H1 (cell line): ENCODE measurements around the gene CHD3. TPM values are rescaled to one million over a fixed set of nuclear protein-coding genes. Genes with fewer than 3 reads are reported as not detected.

Experiments
- CTCF ChIA-PET: fragments of 300-600 bp; sonication (Branson Sonifier 250); formaldehyde crosslinking; loops from one replicate; lab custom pipeline; 2021; ENCODE audit not compliant: partially characterized antibody; lab: Charles Lee
- POLR2A ChIA-PET: fragments of 300-600 bp; sonication (Branson Sonifier 250); formaldehyde crosslinking; loops from one replicate; lab custom pipeline; 2021; ENCODE audit warnings: inconsistent platforms; ENCODE audit not compliant: partially characterized antibody; lab: Charles Lee
- DNase-seq, 2 experiments: peaks; one replicate each; pipeline versions ENCODE4 v3.0.0 to v3.0.0-alpha.2; 2010 to 2022; ENCODE audit warnings: low spot score in 2 of 2, low read depth in 1 of 2, mixed read lengths in 1 of 2
- FAIRE-seq: peaks from 2 replicates; lab custom pipeline; 2011; peaks lifted over from hg19 to GRCh38; lab: Jason Lieb, UNC
- H2AFZ ChIP-seq: 2 replicates; pipeline ENCODE4 v1.8.1; 2012; ENCODE audit warnings: low read length, inconsistent platforms
- H2AK5ac ChIP-seq: 2 replicates; pipeline ENCODE4 v1.6.1; 2013; ENCODE audit warnings: low read depth, low read length
- H2BK120ac ChIP-seq: replicated peaks from 2 replicates; pipeline ENCODE3; 2013; ENCODE audit warnings: low read depth, low read length, inconsistent platforms
- H2BK12ac ChIP-seq: 2 replicates; pipeline ENCODE4 v1.6.1; 2013; ENCODE audit warnings: low read depth, low read length
- H2BK15ac ChIP-seq: 2 replicates; pipeline ENCODE4 v1.6.1; 2013; ENCODE audit warnings: low read length
- H2BK20ac ChIP-seq: 2 replicates; pipeline ENCODE4 v1.6.1; 2013; ENCODE audit warnings: low read length
- H2BK5ac ChIP-seq: 2 replicates; pipeline ENCODE4 v1.6.1; 2013; ENCODE audit warnings: low read depth, low read length
- H3K14ac ChIP-seq: 2 replicates; pipeline ENCODE4 v1.6.1; 2013; ENCODE audit warnings: inconsistent platforms; ENCODE audit not compliant: insufficient read length
- H3K18ac ChIP-seq: 2 replicates; pipeline ENCODE4 v1.6.1; 2013; ENCODE audit warnings: low read length; ENCODE audit errors: extremely low read depth
- H3K23ac ChIP-seq: 2 replicates; pipeline ENCODE4 v1.6.1; 2013; ENCODE audit warnings: inconsistent platforms; ENCODE audit not compliant: insufficient read length
- H3K23me2 ChIP-seq: 2 replicates; pipeline ENCODE4 v1.6.1; 2013; ENCODE audit warnings: low read depth, low read length
- H3K27ac ChIP-seq: 2 replicates; pipeline ENCODE4 v1.6.1; 2011; ENCODE audit warnings: low read depth, low read length, inconsistent platforms
- H3K27me3 ChIP-seq, 4 experiments: replicated peaks in 1 of 4; 1 replicate in 1 of 4; 2 replicates in 3 of 4; pipeline versions ENCODE4 v1.6.1 to v1.8.1; 2011 to 2013; ENCODE audit warnings: low read length in 3 of 4, mild to moderate bottlenecking in 3 of 4, inconsistent platforms in 2 of 4, mixed read lengths in 2 of 4, moderate library complexity in 1 of 4; ENCODE audit not compliant: control insufficient read depth in 3 of 4, insufficient read depth in 3 of 4; ENCODE audit errors: extremely low read depth in 1 of 4
- H3K36me3 ChIP-seq, 4 experiments: 2 replicates each; pipeline versions ENCODE4 v1.6.1 to v1.8.1; 2011 to 2013; ENCODE audit warnings: mild to moderate bottlenecking in 4 of 4, low read length in 3 of 4, moderate library complexity in 2 of 4, control low read depth in 1 of 4, inconsistent platforms in 1 of 4; ENCODE audit not compliant: insufficient read depth in 4 of 4, control insufficient read depth in 2 of 4
- H3K4ac ChIP-seq: replicated peaks from 2 replicates; pipeline ENCODE3; 2013; ENCODE audit warnings: low read length, low read depth, mixed read lengths, inconsistent platforms; ENCODE audit not compliant: insufficient read length
- H3K4me1 ChIP-seq, 4 experiments: replicated peaks in 1 of 4; 1 replicate in 1 of 4; 2 replicates in 3 of 4; pipeline versions ENCODE4 v1.6.1 to v1.8.1; 2011 to 2013; ENCODE audit warnings: low read length in 3 of 4, inconsistent platforms in 2 of 4, mixed read lengths in 1 of 4; ENCODE audit not compliant: insufficient read depth in 4 of 4, control insufficient read depth in 3 of 4
- H3K4me2 ChIP-seq, 2 experiments: 2 replicates each; pipeline versions ENCODE4 v1.6.1 to v1.8.1; 2011 to 2013; ENCODE audit warnings: low read depth in 2 of 2, low read length in 2 of 2, control low read depth in 1 of 2, inconsistent platforms in 1 of 2, mild to moderate bottlenecking in 1 of 2; ENCODE audit not compliant: insufficient read depth in 1 of 2
- H3K4me3 ChIP-seq, 4 experiments: fragments of 200-600, 300-600 bp in 1 of 4; sonication (generic), shearing (Covaris generic), sonication (Bioruptor Twin) in 1 of 4; 2 replicates each; pipeline versions ENCODE4 v1.5.1 to v1.8.1; 2011 to 2016; ENCODE audit warnings: low read length in 4 of 4, low read depth in 3 of 4, control low read depth in 2 of 4, inconsistent platforms in 2 of 4, mild to moderate bottlenecking in 2 of 4, mixed read lengths in 1 of 4, moderate library complexity in 1 of 4; ENCODE audit not compliant: insufficient read depth in 2 of 4; ENCODE audit errors: extremely low read depth in 1 of 4
- H3K56ac ChIP-seq: replicated peaks from 2 replicates; pipeline ENCODE3; 2013; ENCODE audit warnings: low read depth, mild to moderate bottlenecking, mixed read lengths, low read length, inconsistent platforms; ENCODE audit not compliant: insufficient read length
- H3K79me1 ChIP-seq: 2 replicates; pipeline ENCODE4 v1.6.1; 2013; ENCODE audit warnings: low read depth, low read length, control low read depth
- H3K79me2 ChIP-seq, 2 experiments: 2 replicates each; pipeline versions ENCODE4 v1.6.1 to v1.8.1; 2012 to 2013; ENCODE audit warnings: low read length in 2 of 2, mild to moderate bottlenecking in 2 of 2, inconsistent platforms in 1 of 2; ENCODE audit not compliant: insufficient read depth in 2 of 2, control insufficient read depth in 1 of 2
- H3K9ac ChIP-seq, 4 experiments: replicated peaks in 1 of 4; 1 replicate in 1 of 4; 2 replicates in 3 of 4; pipeline versions ENCODE4 v1.6.1 to v1.8.1; 2011 to 2013; ENCODE audit warnings: low read depth in 3 of 4, low read length in 3 of 4, control low read depth in 2 of 4, mild to moderate bottlenecking in 2 of 4, moderate library complexity in 2 of 4, inconsistent platforms in 1 of 4; ENCODE audit errors: extremely low read depth in 1 of 4
- H3K9me3 ChIP-seq, 2 experiments: 2 replicates each; pipeline versions ENCODE4 v1.6.1 to v1.8.1; 2012 to 2013; ENCODE audit warnings: mild to moderate bottlenecking in 2 of 2, moderate library complexity in 2 of 2, control low read depth in 1 of 2, inconsistent platforms in 1 of 2, low read depth in 1 of 2, low read length in 1 of 2, mixed read lengths in 1 of 2; ENCODE audit not compliant: insufficient read depth in 2 of 2
- H4K20me1 ChIP-seq, 2 experiments: replicated peaks in 1 of 2; 2 replicates each; pipeline versions ENCODE3 to v1.8.1; 2011 to 2013; ENCODE audit warnings: inconsistent platforms in 2 of 2, low read length in 2 of 2, mild to moderate bottlenecking in 1 of 2; ENCODE audit not compliant: insufficient read depth in 2 of 2, control insufficient read depth in 1 of 2
- H4K5ac ChIP-seq: 2 replicates; pipeline ENCODE4 v1.6.1; 2013; ENCODE audit warnings: low read length, low read depth, mixed read lengths, inconsistent platforms; ENCODE audit not compliant: insufficient read length
- H4K8ac ChIP-seq: 2 replicates; pipeline ENCODE4 v1.8.0; 2013; ENCODE audit warnings: mild to moderate bottlenecking, moderate library complexity, low read length, inconsistent platforms; ENCODE audit not compliant: insufficient read depth; ENCODE audit errors: extremely low read depth
- H4K91ac ChIP-seq: replicated peaks from 2 replicates; pipeline ENCODE3; 2013; ENCODE audit warnings: low read length, mixed read lengths, inconsistent platforms; ENCODE audit not compliant: insufficient read length
- BCL11A ChIP-seq, 2 experiments: IDR thresholded peaks; one replicate each; pipeline ENCODE4 v1.6.1; 2011; ENCODE audit warnings: low read depth in 2 of 2, low read length in 2 of 2, mild to moderate bottlenecking in 2 of 2
- BRCA1 ChIP-seq: IDR thresholded peaks from 2 replicates; pipeline ENCODE4 v1.6.1; 2012; ENCODE audit warnings: low read depth, low read length, improper control_type of control experiment
- CBX8 ChIP-seq: fragments of 300-800, 300-1000 bp; sonication (generic); IDR thresholded peaks from 2 replicates; pipeline ENCODE4 v1.7.1; 2016; ENCODE audit warnings: low read depth, low read length, borderline replicate concordance
- CHD2 ChIP-seq: IDR thresholded peaks from 2 replicates; pipeline ENCODE4 v1.6.1; 2012; ENCODE audit warnings: low read length, improper control_type of control experiment
- FOSL1 ChIP-seq: IDR thresholded peaks from 2 replicates; pipeline ENCODE4 v1.6.1; 2011; ENCODE audit warnings: mild to moderate bottlenecking, low read depth, low read length, moderate library complexity; ENCODE audit not compliant: insufficient read depth
- GABPA ChIP-seq: IDR thresholded peaks from 2 replicates; pipeline ENCODE4 v1.6.1; 2011; ENCODE audit warnings: mild to moderate bottlenecking, low read length, moderate library complexity, borderline replicate concordance; ENCODE audit not compliant: insufficient read depth
- JUN ChIP-seq: IDR thresholded peaks from 2 replicates; pipeline ENCODE4 v1.6.1; 2011; ENCODE audit warnings: low read depth, mild to moderate bottlenecking, improper control_type of control experiment, low read length
- MAFK ChIP-seq: IDR thresholded peaks from 2 replicates; pipeline ENCODE4 v1.6.1; 2012; ENCODE audit warnings: low read depth, mild to moderate bottlenecking, improper control_type of control experiment, low read length
- PHF8 ChIP-seq: fragments of 200-600 bp; sonication (generic); conservative IDR thresholded peaks from 2 replicates; pipeline ENCODE4 v1.7.1; 2012; ENCODE audit warnings: low read depth, mild to moderate bottlenecking, inconsistent platforms, low read length, moderate library complexity
- POU5F1 ChIP-seq: IDR thresholded peaks from 2 replicates; pipeline ENCODE4 v1.6.1; 2011; ENCODE audit warnings: low read depth, mild to moderate bottlenecking, low read length, moderate library complexity
- RNF2 ChIP-seq: fragments of 200-900, 300-1000 bp; sonication (generic); IDR thresholded peaks from 2 replicates; pipeline ENCODE4 v1.7.1; 2016; ENCODE audit warnings: borderline replicate concordance, low read depth, mild to moderate bottlenecking, antibody characterized with exemption, low read length; ENCODE audit not compliant: poor library complexity, severe bottlenecking; ENCODE audit errors: missing control alignments
- SP2 ChIP-seq: IDR thresholded peaks from 2 replicates; pipeline ENCODE4 v1.6.1; 2012; ENCODE audit warnings: mild to moderate bottlenecking, low read length, inconsistent platforms
- SP4 ChIP-seq: IDR thresholded peaks from 2 replicates; pipeline ENCODE4 v1.6.1; 2012; ENCODE audit warnings: low read length, inconsistent platforms
- SUZ12 ChIP-seq: fragments of 200-600 bp; sonication (generic); IDR thresholded peaks from 2 replicates; pipeline ENCODE4 v1.6.1; 2012; ENCODE audit warnings: mild to moderate bottlenecking, inconsistent platforms, low read length, moderate library complexity, mixed read lengths
- TAF1 ChIP-seq: IDR thresholded peaks from 2 replicates; pipeline ENCODE4 v1.6.1; 2011; ENCODE audit warnings: mild to moderate bottlenecking, low read depth, low read length
- TAF7 ChIP-seq: optimal IDR thresholded peaks from 2 replicates; pipeline ENCODE3; 2011; ENCODE audit warnings: low read depth, mild to moderate bottlenecking, inconsistent platforms, low read length, moderate library complexity, borderline replicate concordance
- polyA plus RNA-seq, 7 experiments: library from polyadenylated mRNA; depleted of rRNA in 3 of 7; stranded (reverse) in 5 of 7; unstranded in 2 of 7; fragments of >200 nt in 5 of 7; fragments of 200-250 nt in 2 of 7; gene quantifications; 1 replicate in 5 of 7; 2 replicates in 1 of 7; 4 replicates in 1 of 7; pipeline versions ENCODE4 v1.2.1 to v1.2.3, GENCODE V29; 2011 to 2013; ENCODE audit warnings: missing spikeins in 2 of 7, mixed read lengths in 2 of 7
- total RNA-seq: library from RNA; stranded (reverse); fragmentation: NEBNext Ultra II Directional; extraction: Animal tissue kit (Norgen Biotek cat#: 25700); gene quantifications from 2 replicates; pipeline ENCODE4 v1.2.1, GENCODE V29; 2021

Gene CHD3
- total and polyA plus RNA-seq, 2 of the 8 experiments (the other 6 are each of a cell fraction or from before 2014, with no cell fraction given), result 12.3 to 12.9 TPM

- H3K27ac ChIP-seq, result no peak overlapping the region
- H2BK120ac ChIP-seq, result no peak overlapping the region
- no peak overlapping the region for H2BK15ac ChIP-seq
- H4K5ac ChIP-seq, result no peak overlapping the region
- no peak overlapping the region for H3K14ac ChIP-seq
- no peak overlapping the region for H2BK5ac ChIP-seq
- no peak overlapping the region for H2AFZ ChIP-seq
- peaks cover 8 to 40% (median 18%) of the 10 kb centered on the region in 4 experiments; a peak in 7 of 8 replicates for H3K36me3 ChIP-seq
- H3K23ac ChIP-seq, result no peak overlapping the region
- H3K23me2 ChIP-seq, result peaks cover 11% of the 10 kb centered on the region
- no peak overlapping the region for H4K91ac ChIP-seq
- no peak overlapping the region for H3K4me2 ChIP-seq
- H2AK5ac ChIP-seq, result no peak overlapping the region
- DNase-seq (no peak), FAIRE-seq (no peak)
- ChIA-PET POLR2A (no interaction called here), CTCF (interaction anchor here (0.8 to 5.7 kb wide), 5 partner anchors 35 to 121 kb away, joined by 3 to 33 read pairs (median 5); no protein-coding TSS in a partner anchor)
- H3K27me3 ChIP-seq, result peaks cover 0 to 1% (median 0%) of the 10 kb centered on the region in 4 experiments; a peak in 1 of 7 replicates
- H4K8ac ChIP-seq, result no peak overlapping the region
- H3K4me1 ChIP-seq, result peaks cover 0 to 3% (median under 1%) of the 10 kb centered on the region in 4 experiments; a peak in 3 of 7 replicates
- H3K4ac ChIP-seq, result no peak overlapping the region
- no peak overlapping the region for H3K56ac ChIP-seq
- H3K79me2 ChIP-seq, result 0 out of 4 replicates have a peak, but pooled peaks cover 0 to 4% of the 10 kb centered on the region in 2 experiments
- no peak overlapping the region for H2BK20ac ChIP-seq
- H4K20me1 ChIP-seq, result peaks cover 0 to 1% of the 10 kb centered on the region in 2 experiments
- no peaks in the 10 kb centered on the region for H3K9me3 ChIP-seq
- H3K4me3 ChIP-seq, result no peak overlapping the region
- H2BK12ac ChIP-seq, result no peak overlapping the region
- H3K9ac ChIP-seq, result no peak overlapping the region
- no peak overlapping the region for H3K18ac ChIP-seq
- H3K79me1 ChIP-seq, result no peaks in the 10 kb centered on the region
- no peak for TF ChIP-seq TAF7
- no peak for TF ChIP-seq FOSL1
- TF ChIP-seq POU5F1, result no peak
- no peak for TF ChIP-seq JUN
- no peak for TF ChIP-seq RNF2
- TF ChIP-seq SP4, result no peak
- TF ChIP-seq PHF8, result no peak
- no peak for TF ChIP-seq CHD2
- TF ChIP-seq BRCA1, result no peak
- no peak for TF ChIP-seq TAF1
- TF ChIP-seq SP2, result no peak
- no peak for TF ChIP-seq MAFK
- no peak for TF ChIP-seq SUZ12
- no peak for TF ChIP-seq BCL11A (IDR thresholded peaks at IDR 0.05; ENCODE audit: low read depth in 2 of 2, low read length in 2 of 2)
- no peak for TF ChIP-seq GABPA
- no peak for TF ChIP-seq CBX8
Measured at GRCh38 chr17:7935859-7936258, 47.3 kb downstream of the CHD3 start.
